NCI-H2081 (cell line): ENCODE measurements around the gene MCTP2.

Experiments
- DNase-seq, 2 experiments: peaks; one replicate each; lab custom pipeline; 2025; lab: John Stamatoyannopoulos, UW

MCTP2 gene

DNA sequence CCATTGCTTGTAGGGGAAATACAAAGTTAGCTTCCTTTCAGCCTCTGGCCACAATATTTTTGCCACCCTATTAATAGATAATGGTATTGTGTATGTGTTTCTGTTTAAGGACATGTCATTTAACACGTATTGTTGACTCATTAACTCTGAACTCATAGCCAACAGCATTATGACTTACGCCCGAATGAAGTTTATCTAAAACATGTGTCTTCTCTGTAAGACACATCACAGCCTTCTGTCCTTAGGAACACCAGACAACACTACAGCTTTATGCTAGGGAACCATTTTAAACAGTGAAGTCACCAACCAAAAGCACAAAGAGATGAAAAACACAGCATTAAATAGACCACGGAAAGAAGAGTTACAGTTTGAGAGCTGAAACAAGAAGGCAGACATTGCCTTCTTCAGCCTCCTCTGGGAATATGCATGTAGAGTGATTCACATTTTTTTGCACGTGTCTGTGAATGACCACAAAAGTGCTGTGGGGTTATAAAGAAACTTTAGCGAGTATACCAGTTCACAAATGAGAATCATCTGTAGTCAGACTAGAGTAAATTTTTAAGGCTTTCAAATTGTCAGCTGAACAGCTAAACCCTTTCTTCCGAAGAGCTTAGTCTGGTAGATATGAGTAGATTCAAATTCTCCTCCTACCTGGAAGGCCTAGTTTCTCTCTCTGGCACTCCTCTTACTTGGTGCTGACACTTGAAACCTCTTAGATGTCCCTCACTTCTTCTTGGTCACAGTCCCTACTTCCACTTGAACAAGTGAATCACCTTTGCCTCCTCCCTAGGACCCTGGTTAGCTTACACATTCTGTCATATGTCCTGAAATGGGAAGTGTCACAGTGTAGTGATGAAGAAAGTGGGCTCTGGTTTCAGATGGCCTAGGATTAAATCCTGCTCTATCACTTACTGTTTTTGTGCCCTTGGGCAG is 32.2 kb downstream of the MCTP2 start:
- DNase-seq = no peak

- DNase-seq = no peak
Measured at GRCh38 chr15:94265009-94265408, 33.6 kb downstream of the MCTP2 start.

DNA sequence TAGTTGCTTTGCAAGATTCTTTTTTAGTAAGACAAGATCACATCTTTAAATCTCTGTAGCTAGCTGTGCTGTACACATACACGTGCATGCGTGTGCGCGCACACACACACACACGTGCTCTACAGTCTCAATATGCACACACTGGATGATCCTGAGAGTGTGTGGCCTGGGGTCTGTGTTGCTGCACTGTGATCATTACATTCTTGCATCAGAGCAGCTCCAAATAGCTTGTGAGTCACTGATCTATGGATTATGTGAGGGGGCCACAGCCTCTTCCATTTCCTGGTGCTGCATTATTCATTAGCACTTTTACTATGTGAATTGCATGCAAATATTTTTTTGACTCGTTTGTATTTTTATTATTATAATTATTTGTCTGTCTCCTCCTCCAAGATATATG is 34.6 kb downstream of the MCTP2 start:
- no peak for DNase-seq

DNA sequence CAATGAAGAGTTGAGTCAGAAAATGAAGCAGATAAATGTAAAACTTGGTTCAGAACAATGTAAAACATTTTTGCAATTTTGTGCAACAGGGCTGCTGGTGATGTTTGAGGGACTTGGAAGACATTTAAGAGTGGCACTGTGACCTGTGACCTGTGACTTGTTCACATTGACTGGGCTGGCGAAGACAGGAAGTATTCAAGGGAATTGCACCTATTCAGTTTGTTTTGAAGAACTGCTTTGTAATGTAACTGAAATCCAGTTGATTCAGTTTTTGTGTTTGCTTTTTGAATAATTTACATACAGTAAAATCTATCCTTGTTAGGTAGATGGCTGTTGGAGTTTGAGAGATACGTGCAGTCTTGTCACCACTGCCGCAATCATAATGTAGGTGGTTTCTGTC is 35.4 kb downstream of the MCTP2 start:
- no peak for DNase-seq

- DNase-seq = no peak
Measured at GRCh38 chr15:94269954-94270353, 38.6 kb downstream of the MCTP2 start.

GRCh38 chr15:94270570-94270969 is 39.2 kb downstream of the MCTP2 start:
- DNase-seq = no peak

- no peak for DNase-seq
Measured at GRCh38 chr15:94272251-94272898, 41.0 kb downstream of the MCTP2 start.

DNA sequence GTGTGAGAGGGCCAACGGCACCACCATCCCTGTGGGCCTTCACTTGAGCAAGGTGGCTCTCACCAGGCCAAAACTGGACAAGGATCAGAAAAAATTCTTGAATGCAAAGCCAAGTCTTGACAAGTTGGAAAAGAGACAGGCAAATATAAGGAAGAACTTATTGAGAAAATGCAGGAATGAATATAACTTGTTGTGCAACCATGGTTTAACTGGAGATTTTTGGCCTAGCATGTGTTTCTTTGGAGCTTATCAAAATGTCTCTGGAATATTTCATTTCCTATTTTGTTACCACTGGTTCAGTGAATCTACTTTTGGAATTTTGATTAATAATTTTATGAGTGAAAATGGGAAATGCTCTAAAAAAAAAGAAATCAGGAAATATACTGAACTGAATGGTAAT is 42.5 kb downstream of the MCTP2 start:
- no peak for DNase-seq

DNA sequence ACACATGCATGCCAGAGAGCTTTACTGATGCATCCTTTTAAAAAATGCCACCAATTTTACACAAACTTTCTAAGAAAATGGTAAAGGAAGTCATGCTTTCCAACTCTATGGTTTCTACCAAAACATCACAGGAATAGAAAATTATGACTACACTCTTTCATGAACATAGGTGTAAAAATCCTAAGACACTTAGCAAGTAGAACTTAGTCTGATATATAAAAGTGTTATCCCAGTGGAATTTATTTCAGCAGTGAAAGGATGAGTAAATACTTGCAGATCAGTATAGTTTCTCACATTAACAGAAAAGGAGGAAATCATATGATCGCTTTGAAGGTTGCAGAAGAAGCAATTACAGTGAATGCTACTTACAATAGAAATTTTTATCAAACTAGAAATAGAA is 43.4 kb downstream of the MCTP2 start:
- DNase-seq = no peak

DNA sequence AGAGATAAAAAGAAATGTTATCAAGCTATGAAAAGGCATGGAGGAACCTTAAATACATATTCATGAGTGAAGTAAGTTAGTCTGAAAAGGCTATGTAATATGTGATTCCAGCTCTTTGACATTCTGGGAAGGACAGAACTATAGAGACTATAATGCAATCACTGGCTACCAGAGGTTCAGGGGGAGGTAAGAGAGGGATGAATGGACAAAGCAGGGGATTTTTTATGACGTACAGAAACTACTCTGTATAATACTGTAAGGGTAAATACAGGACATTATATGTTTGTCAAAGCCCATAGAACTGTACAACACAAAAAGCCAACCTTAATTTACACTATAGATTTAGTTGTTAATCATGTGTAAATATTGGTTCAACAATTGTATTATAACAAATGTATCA is 46.1 kb downstream of the MCTP2 start:
- DNase-seq = peak in 1 of 2 experiments; percentile 16

GRCh38 chr15:94279736-94280135 is 48.4 kb downstream of the MCTP2 start:
- no peak for DNase-seq

DNA sequence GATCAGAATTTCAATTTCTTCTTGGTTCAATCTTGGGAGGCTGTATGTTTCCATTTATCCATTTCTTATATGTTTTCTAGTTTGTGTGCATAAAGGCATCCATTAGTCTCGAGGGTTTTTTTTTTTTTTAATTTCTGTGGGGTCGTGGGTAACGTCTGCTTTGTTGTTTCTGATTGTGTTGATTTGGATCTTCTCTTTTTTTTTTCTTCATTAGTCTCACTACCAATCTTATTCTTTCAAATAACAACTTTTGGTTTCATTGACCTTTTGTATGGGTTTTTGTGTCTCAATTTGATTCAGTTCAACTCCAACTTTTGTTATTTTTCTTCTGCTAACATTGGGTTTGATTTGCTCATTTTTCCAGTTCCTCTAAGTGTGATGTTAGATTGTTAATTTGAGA is 48.9 kb downstream of the MCTP2 start:
- no peak for DNase-seq

- DNase-seq = no peak
Measured at GRCh38 chr15:94282269-94283250, 51.2 kb downstream of the MCTP2 start.

GRCh38 chr15:94286583-94286982 is 55.2 kb downstream of the MCTP2 start:
- peak in 1 of 2 experiments; percentile 58 for DNase-seq

DNA sequence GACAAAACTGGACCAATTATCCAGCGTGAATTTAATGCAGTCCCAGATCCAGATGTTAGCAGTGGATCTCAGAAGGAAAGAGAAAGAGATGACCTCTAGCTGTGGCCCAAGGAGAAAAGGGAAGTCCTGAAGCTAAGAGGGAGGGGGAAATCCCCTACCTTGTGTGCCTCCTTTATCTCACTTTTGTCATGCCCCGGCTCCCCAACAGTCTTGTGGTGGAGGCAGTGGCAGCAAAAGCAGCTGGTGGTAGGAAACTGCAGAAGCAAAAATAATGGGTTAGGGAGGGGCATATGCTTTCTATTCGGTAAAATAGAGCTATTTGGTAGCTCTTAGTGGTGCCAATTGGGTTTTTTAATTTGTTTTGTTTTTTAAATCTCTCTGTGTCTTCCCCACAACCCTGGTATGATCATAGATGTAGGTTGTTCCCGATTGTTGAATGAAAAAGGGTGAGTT is 56.5 kb downstream of the MCTP2 start:
- DNase-seq = no peak

DNA sequence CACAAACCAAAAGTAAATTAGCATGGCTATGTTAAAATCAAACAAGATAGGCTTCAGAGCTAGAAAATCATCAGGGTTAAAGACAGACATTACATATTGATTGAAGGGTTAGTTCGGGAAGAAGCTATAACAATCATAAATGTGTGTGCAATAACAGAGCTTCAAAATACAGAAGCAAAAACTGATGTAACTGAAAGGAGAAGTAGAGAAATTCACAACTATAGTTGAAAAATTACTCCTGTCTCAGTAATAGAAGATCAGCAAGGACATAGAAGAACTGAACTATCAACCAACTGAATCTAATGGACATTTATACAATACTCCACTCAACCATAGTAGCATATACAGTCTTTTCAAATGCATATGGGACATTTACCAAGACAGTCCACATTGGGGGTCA is 59.4 kb downstream of the MCTP2 start:
- no peak for DNase-seq

DNA sequence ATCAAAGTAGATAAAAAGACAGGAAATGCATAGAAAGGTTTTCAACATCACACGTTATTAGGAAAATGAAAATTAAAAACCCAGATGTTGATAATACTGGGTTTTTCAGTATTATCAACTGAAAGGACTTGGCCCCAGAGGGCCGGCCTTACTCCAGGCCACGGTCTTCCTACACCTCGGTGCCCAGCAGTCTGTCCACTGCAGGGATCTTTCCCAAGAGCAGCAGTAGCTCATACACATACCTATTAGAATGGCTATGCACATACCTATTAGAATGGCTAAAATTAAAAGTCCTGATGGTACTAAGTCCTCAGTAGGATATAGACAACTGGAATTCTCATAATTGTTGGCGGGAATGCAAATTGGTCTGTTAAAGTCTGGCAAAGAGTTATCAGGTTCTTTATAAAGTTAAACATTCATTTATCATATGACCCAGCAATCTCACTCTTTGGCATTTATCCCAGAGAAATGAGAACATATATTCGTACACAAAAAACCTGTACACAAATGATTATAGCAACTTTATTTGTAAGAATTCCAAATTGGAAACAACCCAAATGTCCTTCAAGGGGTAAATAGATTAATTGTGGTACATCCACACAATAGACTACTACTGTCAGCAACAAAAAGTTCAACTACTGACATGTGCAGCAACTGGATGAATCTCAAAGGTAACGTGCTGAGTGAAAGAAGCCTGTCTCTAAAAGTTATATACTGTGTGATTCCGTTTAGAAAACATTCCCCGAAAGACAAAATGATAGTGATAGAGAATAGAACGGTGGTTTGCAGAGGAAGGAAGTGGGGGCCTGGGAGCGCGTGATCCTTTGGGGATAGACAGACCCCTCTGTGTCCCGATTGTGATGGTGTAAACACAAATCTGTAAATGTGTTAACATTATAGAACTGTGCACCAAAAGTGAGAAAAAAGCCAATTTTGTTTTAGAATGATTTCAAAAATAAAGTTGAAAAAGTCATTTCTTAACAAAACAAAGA is 62.3 kb downstream of the MCTP2 start:
- DNase-seq = no peak

DNA sequence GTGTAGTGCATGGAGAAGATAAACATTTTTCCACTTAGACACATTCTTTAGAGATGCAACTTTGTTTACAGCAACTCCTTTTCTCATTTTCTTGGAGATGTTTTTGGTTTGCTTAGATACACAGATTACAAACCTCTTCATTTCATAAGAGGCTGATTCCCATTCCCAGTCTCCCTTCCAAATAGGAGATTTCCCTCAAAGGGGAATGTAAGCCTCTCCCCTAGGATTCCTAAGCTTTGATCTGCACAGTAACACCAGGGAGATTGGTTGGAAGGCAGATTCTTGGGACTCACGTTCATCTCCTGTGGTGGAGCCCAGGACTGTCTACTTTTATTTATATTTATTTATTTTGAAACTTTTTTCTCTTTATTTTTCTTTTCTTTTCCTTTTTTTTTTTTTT is 63.2 kb downstream of the MCTP2 start:
- no peak for DNase-seq

DNA sequence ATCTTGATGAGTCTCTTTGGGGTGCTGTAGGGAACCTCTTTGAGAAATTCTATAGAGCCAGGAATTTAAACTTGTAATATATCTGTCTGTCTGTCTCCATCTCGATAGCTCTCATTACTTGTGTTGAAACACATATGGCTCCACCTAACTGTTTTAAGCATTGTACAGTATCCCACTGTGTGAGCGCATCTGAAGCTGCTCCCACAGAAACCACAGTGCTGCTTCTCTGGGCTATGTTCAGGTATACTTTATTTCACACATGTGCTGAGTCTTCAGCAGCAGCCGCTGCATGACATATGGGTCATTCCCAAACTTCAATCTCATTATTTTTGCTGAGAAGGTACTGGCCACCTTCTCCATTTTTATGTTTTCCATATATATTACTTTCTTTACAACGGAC is 63.9 kb downstream of the MCTP2 start:
- no peak for DNase-seq

GRCh38 chr15:94296717-94297116 is 65.4 kb downstream of the MCTP2 start:
- DNase-seq = no peak

- no peak for DNase-seq
Measured at GRCh38 chr15:94297558-94297957, 66.2 kb downstream of the MCTP2 start.
